LHCN-M2 (cell line): ENCODE measurements around the gene LRRC74B. TPM values are rescaled to one million over a fixed set of nuclear protein-coding genes. Genes with fewer than 3 reads are reported as not detected.
"Not testable (repeated sequence)": the region's sequence is repeated elsewhere in the genome, so short reads cannot be mapped to it uniquely, and the experiment has no call there.

Source experiments
- DNase-seq: peaks from one replicate; pipeline ENCODE4 v3.0.0-alpha.2; 2012; ENCODE audit warnings: low read depth
- polyA plus RNA-seq: library from polyadenylated mRNA; unstranded; fragments of >200 nt; gene quantifications from one replicate; pipeline ENCODE4 v1.2.1, GENCODE V29; 2012; ENCODE audit warnings: missing spikeins
- total RNA-seq: library from RNA; depleted of rRNA; stranded (reverse); fragments of >200 nt; gene quantifications from 2 replicates; pipeline ENCODE4 v1.2.3, GENCODE V29; 2014; rRNA removed

The LRRC74B gene, protein sequence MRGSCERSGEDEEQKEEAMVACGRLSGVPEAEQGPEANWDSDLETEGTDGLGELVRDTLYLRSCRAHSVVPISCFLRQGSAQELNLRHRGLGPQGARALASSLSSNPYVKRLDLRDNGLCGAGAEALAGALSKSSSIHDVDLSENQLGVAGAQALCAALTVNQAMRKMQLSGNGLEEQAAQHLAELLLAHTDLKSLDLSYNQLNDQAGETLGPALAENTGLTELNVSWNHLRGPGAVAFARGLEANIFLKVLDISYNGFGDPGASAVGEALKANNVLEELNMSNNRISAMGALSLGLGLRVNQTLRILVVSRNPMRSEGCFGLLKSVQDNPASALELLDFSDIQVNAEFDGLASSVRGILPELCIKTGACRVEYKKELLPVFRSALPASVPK
- 0.11 and 0.13 TPM in 2 replicates for total RNA-seq
- polyA plus RNA-seq, result 0.07 TPM

DNA sequence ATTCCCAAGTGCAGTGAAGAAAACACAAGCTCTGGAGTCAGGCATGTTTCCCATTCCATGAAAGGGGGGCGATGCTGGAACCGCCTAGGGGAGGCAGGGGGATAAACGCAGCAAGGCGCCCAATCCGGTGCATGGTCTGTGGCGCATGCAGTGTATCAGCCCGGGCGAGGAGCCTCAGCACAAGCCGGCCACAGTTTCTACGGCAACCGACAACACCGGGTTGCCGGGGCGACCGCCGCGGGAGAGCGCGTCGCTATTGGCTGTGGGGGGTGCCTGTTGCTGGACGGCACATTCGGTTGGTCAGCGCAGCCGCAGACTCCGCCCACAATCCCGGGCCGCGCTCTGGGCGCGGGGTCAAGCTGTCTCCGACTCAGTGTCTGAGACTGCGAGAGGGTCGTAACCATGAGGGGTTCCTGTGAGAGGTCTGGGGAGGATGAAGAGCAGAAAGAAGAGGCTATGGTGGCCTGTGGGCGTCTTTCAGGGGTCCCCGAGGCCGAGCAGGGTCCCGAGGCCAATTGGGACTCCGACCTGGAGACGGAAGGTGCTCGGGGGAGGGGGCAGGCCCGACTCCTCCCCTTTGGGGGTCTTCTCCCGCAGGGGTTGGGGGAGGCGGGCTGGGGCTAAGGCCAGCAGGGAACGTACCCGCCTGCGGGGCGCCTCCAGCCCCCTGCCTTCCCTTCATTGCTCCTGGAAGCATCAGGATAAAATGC is at the start of gene LRRC74B:
TSS of gene LRRC74B (plus strand) at position 362 of the 710 bp plus-strand sequence. CDS start at position 403, 41 bp downstream.
- peak; percentile 91 for DNase-seq

DNA sequence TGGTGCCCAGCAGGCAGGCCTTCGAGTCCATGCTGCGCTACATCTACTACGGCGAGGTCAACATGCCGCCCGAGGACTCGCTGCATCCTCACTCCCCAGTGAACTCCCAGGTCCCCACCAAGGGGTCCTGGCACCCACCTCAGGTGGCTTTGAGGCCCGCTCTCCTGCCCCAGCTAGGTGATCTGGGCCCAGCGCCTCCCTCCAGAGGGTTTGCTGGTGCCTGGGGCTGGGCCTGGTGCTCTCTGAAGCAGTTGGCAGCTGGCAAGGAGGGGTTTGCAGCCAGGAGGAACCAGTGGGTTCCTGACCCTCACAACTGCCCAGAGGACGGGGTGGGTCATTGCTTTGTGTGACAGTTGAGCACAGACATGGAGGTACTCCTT is 49.7 kb upstream of the LRRC74B start:
- DNase-seq, result no peak

DNA sequence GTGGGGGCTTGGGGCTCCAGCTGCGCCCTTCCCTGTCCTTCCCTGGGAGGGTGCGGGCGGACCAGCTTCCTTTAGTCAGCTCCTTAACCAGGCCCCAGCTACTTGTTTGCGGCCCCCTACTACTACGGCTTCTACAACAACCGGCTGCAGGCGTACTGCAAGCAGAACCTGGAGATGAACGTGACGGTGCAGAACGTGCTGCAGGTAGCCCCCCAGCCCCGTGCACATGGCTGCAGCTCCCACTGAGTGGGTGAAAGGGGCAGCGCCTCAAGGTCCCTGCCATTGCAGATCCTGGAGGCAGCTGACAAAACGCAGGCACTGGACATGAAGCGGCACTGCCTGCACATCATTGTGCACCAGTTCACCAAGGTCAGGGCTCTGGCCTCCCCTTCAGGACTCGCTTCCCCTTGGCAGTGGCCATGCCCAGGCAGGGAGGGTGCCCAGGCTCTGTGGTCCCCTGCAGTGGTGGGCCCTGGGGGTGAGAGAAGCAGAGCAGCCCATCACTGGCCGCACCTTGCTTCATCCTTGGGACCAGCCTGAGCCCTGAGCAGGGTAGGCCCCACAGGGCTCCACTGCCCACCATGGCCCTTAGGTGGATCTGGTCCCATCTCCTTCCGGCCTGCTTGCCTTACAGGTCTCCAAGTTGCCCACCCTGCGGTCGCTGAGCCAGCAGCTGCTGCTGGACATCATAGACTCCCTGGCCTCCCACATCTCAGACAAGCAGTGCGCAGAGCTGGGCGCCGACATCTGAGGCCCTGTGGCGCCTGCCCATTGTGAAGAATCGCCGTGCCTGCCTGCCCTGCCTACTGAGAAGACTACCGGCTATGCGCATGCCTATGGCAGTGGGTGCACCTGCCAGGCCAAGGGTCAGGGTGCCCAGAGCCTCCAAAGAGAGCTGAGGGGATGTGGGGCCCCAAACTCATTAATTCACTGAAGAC is 48.9 kb upstream of the LRRC74B start:
- DNase-seq, result no peak

DNA sequence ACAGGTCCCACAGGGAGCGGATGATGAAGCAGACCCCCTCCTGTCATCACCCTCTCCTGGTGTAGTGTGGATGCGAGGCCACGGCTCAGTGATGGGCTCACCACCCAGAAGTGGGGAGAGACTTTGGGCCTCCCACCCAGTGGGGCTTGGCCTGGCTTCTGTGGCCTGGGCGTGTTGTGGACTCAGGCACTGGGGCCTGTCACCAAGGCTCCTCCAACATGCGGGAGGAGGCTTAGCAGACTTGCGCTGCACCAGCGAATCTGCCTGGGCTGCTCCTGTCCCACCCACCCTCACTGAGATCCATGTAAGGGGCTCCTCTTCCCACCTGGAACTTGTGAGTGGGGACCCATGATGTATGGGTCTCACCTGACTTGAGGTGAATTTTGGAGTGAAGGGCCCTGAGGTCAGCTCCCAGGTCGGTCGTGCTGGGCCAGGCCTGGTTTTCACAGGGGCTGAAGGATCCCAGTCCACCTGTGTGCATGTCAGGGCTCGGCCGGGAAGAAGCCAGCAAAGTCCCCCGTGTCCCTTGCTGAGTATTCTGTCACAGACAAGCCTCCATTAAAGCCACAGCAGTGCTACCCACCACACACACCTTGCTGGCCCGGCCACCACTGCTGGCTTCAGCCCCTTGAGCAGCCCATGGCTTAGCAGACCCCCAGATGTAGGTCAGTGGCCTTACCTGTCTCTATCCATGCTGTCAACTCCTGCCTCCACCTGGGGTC is 48.0 kb upstream of the LRRC74B start:
- no peak for DNase-seq

DNA sequence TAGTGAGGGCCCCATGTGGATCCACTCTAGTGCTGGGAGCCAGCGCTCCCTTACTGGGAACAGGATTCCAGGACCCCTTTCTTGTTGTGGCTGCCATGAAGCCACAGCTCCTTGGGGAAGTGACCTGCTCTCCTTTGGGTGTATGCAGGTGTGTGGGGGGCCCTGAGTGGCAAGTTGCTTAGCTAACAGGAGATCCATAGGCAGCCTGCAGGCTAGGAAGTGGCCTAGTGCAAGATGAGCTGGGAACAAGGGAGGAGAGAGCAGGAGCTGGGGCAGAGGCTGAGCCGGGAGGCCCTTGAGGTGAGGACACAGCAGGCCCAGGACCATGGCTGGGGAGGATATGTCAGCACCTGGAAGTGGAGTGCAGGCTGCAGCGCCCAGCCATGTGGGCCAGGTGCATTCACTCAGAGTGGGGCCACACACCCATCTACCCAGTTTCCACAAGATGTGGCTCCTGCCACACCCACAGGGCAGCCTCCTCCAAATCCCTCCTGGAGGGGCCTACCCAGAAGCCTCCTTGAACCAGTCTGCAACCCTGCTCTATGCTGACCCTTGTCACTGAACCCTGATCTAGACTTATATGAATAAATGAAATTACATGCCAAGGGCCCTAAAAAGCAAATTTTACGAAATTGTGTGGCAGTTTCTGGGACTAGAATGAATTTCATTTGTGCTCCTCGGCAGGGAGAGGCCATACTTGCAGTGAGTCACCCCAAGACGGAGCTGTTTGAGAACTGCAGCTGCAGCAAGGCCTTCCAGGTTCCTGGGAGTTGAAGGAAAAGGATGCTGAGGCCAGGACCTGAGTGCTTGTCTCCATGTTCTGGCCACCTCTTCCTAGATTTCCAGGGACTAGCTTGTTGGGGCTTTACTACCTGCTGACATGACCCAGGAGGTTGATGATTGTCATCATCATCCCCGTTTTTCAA is 47.1 kb upstream of the LRRC74B start:
- peak; percentile 52 for DNase-seq

DNA sequence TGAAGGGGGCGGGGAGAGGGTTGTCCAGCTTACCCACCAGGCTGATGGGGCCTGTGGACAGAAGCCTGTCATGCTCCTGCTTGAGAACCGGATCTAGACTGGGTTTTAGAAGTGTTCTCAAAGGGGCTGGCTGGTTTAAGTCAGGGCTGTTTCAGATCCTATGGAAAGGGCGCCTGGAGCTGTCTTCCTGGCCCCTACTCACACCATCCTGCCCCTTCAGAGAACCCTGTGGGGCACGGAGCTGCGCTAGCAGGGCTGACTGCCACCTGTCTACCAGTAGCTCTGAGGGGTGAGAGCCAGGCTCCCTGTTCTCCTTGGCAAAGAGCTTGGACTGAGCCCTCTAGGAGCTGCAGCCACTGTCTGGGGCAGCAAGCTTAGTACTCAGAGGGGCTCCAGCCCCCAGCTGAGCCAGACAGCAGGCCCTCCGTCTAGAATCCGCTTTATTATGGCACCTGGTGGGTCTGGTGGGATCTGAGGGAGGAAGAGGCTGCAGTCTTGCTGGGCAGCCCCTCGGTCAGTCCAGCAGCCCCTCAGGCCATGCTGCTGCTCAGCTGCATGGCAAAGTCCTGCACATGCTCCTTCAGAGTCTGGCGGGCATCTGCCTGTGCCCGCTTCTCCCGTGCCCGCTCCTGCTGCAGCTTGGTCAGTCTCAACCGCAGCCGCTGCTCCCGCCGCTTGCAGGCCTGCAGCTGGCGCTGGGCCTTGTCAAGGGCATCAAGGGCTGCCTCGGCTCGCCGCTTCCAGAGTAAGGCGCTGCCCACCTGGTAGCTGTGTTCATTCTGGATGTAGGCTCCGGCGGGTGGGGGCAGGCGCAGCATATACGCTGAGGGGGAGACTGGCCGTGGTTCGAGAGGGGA is 46.2 kb upstream of the LRRC74B start:
- DNase-seq, result no peak

DNA sequence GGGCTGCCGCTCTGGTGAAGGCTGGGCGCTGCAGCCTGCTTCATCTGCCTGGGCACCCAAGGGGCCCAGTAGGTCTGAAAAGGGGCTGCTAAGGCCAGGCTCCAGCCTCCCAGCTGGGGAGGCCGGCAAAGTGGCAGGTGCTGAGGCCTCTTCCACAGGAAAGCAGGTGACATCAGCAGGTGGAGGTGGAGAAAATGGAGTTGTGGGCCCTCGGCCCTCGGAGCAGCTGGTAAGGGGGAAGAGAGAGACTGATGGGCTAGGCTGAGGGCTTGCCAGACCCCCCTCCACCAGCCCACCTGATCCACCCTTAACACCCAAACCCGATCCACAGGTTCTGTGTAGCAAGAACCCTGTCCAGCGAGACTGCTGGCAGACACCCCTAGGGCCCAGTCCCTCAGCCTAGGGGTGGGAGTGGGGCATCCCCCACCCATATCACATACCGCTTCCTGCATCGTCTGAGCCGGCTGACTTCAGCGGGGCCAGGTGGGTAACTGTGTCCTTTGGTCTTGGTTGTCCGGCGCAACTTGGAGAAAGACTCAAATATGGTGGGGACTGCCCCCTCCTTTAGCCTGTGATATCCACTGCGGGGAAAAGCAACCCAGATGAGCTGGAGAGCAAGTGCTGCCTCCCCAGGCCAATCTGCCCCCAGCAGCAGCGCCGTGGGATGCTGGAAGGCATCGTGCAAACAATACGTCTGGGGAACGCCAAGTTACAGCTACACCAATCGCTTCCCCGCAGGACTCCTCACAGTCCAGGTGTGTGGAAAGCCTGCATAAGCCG is 45.3 kb upstream of the LRRC74B start:
- DNase-seq, result no peak

DNA sequence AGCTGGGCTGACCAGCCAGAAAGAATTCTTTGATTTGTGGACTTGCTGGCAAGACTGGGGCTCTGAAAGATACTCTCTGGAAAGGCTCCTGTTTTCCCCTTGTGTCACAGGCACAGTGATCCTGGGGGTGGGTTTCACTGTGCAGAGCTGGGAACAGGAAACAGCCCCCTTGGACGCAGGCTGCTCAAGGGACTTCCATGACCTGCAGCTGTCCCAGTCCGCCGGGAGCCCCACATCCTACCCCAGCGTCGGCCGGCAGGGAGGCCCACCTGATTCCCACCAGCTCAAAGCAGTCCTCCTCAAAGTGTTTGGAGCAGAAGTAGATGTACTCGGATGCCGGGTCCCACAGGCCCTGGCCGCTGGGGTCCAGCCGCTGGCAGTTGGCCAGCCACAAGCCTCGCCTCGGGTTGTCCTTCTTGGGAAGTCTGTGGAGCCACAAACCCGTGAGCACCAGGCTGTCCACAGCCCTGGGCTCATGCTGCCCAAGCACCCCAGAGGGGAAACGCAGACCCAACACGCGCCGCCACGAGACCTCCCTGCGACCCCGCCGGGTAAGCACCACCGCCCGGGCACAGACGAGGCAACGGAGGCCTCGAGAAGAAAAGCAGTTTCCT is 44.7 kb upstream of the LRRC74B start:
- DNase-seq, result no peak

DNA sequence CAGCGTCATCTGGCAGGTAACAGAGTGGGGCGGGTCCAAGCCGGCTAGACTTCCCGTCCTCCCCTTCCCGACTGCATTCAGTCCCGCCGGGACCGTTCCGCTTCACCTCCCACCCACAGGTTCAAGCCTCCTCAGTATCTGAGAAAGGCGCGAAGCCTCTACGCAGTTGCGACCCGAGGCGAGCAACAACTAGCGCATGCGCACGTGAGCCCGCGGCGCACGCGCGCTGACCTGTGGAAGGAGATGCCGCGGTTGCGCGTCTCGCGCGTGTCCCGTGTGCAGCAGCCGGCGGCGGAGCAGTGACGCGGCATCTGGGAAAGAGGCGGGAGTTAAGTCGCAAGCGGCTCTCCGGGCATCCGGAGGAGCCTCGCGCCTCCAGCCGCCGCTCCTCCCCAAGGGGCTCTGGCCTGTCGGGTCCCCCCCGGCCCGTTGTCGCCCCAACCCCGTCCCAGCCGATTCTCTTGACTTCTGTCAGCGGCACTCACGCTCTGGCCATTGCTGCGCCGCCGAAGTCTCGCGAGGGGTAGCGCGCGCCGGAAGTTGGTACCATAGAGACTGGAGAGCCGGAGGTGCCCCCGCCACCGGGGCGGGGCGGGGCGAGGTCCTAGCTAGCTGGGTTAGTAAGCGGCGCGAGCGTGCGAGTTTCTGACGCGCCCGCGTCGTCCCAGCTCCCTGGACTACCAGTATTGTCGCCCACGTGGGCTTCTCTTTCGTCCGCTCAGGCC is 44.0 kb upstream of the LRRC74B start, which contains the start of gene THAP7:
TSS of gene THAP7 (minus strand) at position 518 of the 725 bp plus-strand sequence. CDS start at position 311, 207 bp downstream.
- peak; percentile 93 for DNase-seq

DNA sequence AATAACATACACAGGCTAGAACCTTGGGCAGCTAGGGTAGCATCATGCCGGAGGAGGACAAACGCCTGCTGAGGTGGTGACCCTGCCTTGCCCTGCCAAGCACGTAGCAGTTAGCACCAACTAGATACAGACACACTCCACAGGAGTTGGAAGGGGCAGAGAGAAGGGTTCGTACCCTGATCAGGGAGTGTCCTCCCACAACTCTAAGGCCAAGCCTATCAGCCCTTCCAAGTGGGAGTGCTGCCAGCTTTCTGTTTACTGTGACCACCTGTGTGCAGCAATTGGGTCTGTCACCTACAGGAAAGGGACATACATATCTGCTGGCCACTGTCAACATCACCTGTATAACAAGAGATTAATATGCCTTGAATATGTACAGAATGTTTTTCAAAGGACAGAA is 42.0 kb upstream of the LRRC74B start:
- DNase-seq, result no peak

DNA sequence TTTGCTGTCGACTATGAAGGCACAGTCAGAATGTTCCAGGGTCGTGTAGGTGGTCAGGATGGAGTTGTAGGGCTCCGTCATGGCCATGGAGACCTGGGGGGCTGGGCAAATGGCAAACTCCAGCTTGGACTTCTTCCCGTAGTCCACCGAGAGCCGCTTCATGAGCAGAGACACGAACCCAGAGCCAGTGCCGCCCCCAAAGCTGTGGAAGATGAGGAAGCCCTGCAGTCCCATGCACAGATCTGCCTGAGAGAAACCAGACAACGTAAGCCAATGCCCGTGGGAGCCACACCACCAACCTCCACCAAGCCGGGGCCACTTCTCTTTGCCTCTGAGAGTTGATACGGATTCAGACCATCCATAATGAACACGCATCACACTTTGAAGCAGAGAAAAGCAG is 36.5 kb upstream of the LRRC74B start:
- DNase-seq, result not testable (repeated sequence)

DNA sequence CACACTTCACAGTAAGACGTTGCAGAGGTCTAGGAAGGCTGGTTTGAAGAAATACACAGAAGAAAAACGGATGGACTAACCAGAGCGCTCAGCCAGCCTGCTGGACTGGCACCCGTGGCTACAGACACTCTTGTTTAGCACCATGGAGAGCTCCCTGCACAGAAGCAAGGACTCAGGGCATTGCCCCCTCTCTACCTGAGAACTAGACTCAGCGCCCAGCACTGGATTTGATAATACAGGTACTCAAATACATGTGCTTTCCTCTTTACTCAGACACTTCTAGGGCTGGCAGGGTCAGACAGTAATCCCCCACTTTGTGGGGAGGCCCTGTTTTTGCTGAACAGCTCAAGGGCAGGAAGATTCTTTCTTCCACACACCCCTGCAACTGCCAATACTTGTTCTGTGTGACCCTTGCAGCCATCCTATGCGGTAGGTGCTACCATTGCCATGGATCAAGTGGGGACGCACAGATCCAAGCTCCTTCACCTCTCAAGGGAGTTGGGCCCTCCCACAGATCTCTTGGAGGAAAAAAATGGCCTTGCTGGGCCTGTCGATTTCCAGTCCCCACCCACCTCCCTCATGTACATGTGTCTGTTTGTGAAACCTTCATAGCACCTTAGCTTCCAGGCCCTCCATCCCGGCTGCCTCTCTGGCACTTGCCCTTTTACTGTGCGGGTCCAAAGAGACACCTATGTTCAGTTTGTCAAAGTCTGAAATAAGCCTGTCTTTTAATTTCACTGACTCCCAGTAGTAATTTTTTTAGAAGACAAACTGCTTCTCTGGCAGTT is 35.9 kb upstream of the LRRC74B start:
- DNase-seq, result peak; percentile 37

DNA sequence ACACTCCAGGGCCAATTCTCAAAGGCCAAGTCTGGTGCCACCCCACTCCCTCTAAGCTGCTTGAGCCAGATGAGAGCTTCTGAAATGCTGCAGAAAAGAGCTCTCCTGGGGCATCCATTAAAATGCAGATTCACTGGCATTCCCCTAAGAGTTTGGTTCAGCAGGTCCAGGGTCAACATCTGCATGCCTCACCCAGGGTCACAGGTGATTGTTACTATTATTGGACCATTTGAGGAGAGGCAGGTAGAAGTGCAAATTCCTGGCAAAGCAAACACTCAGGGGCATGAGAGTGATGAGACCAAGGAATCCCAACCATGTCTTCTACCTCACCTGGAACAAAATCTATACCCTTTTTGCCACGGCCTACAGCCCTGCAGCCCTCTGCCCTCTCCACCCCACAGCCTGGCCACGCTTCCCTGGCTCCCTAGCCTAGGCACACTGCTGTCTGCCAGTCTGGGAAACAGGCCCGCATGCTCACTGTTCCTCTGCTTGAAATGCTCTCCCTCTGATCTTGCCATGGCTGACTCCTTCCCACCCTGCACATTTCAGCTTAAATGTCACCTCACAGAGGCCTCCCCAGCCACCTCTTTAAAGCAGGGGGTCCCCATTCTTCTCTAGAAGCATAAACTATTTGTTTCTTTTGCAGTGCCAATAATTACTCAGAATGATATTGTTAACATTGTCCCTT is 35.2 kb upstream of the LRRC74B start:
- no peak for DNase-seq

DNA sequence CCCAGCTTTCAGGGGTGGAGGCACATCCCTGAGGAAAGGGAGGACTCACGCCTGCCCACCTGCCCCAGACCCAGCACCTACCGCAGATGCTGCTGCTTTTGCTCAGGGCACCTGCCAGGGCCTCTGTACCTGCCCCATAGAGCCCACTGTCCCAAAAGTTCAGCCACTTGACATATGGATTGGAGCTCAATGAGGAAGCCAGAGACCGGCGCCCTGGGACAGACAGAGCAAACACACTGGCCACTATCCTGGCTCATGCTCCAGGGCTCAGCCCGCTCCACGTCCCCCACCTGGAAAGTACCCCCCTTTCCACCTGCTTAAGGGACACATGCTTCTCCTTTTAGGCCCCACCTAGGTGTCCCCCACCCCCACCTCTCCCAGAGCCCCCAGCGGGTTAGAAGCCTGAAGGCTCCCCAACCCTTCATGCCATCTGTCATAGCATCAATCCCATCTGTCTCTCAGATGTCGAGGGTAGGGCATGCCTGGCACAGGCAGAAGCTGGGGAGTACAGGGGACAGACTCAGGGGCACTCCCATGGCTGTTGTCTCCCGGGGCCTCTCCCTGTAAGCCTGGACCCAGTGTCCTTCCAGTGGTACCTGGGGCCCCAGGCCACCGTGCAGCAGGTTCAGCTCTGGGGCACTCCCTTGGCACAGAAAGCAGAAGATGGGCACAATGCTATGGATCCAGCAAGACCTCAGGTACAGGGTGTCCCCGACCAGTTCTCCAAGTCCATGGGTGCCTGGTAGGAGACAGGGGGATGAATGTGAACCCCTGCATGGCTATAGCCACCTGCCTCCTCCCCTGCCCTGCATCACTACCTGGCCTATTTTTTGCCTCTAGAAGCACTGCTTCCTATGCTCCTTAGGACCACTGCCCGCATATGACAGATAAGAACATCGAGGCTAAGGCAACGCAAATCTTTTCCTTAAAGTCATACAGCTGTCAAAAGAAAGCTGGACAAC is 33.0 kb upstream of the LRRC74B start:
- DNase-seq, result no peak
